Activated effector memory CD4-positive, alpha-beta T cell treated with Interleukin-2 at 50 U/mL for 16 hours (primary cell): ENCODE data around the gene FGF4.

Source experiments
- DNase-seq: peaks from one replicate; pipeline ENCODE4 v3.0.0-alpha.2; 2020

The FGF4 gene

GRCh38 chr11:69807106-69807815, 32.1 kb upstream of the FGF4 start:
- no peak for DNase-seq

- DNase-seq, result no peak
These were observed 29.8 kb upstream of the FGF4 start for GRCh38 chr11:69804769-69805508.

GRCh38 chr11:69803604-69804218, 28.6 kb upstream of the FGF4 start:
- no peak for DNase-seq

GRCh38 chr11:69803022-69803421, 27.9 kb upstream of the FGF4 start:
- DNase-seq, result no peak

- no peak for DNase-seq
These were observed 27.4 kb upstream of the FGF4 start for GRCh38 chr11:69802590-69802989.

GRCh38 chr11:69801513-69802335, 26.6 kb upstream of the FGF4 start:
- no peak for DNase-seq

GRCh38 chr11:69800278-69800677, 25.1 kb upstream of the FGF4 start:
- DNase-seq, result no peak

- no peak for DNase-seq
These were observed 24.4 kb upstream of the FGF4 start for GRCh38 chr11:69799582-69799981.

GRCh38 chr11:69799097-69799496, 24.0 kb upstream of the FGF4 start:
- DNase-seq, result no peak

GRCh38 chr11:69797737-69798528, 22.8 kb upstream of the FGF4 start:
- no peak for DNase-seq

- DNase-seq, result no peak
These were observed 22.0 kb upstream of the FGF4 start for GRCh38 chr11:69797156-69797555.

GRCh38 chr11:69796063-69796462, 20.9 kb upstream of the FGF4 start:
- no peak for DNase-seq

GRCh38 chr11:69791276-69792180, 16.4 kb upstream of the FGF4 start:
- DNase-seq, result no peak

- DNase-seq, result no peak
These were observed 13.8 kb upstream of the FGF4 start for GRCh38 chr11:69788956-69789355.

- DNase-seq, result no peak
These were observed 12.8 kb upstream of the FGF4 start for GRCh38 chr11:69787906-69788305.

GRCh38 chr11:69787457-69787856, 12.3 kb upstream of the FGF4 start:
- no peak for DNase-seq

GRCh38 chr11:69781241-69781640, 6.1 kb upstream of the FGF4 start:
- DNase-seq, result no peak

- DNase-seq, result no peak
These were observed 3.2 kb upstream of the FGF4 start for GRCh38 chr11:69778373-69778772.

GRCh38 chr11:69774354-69775162, 583 bp downstream of the FGF4 start:
- DNase-seq, result no peak

GRCh38 chr11:69773626-69774353, 1.4 kb downstream of the FGF4 start:
- no peak for DNase-seq
